Fibroblast of skin of back (primary cell): ENCODE measurements around the gene POLR1B.
A peak's percentile ranks its signal among the peaks of the same experiment; 100 is the strongest.
"Not testable (repeated sequence)": the region's sequence is repeated elsewhere in the genome, so short reads cannot be mapped to it uniquely, and the experiment has no call there.

Source experiments
- DNase-seq: peaks from one replicate; pipeline ENCODE4 v3.0.0-alpha.2; 2013

POLR1B gene

GRCh38 chr2:112600634-112601033, 58.4 kb downstream of the POLR1B start:
- DNase-seq: peak; percentile 24

GRCh38 chr2:112601754-112602153, 59.5 kb downstream of the POLR1B start:
- no peak for DNase-seq

GRCh38 chr2:112602917-112603316, 60.7 kb downstream of the POLR1B start:
- no peak for DNase-seq

- DNase-seq: no peak
Observed at GRCh38 chr2:112603731-112604130, 61.5 kb downstream of the POLR1B start.

- no peak for DNase-seq
Observed at GRCh38 chr2:112604952-112605351, 62.7 kb downstream of the POLR1B start.

- no peak for DNase-seq
Observed at GRCh38 chr2:112605926-112606325, 63.7 kb downstream of the POLR1B start.

- DNase-seq: no peak
Observed at GRCh38 chr2:112606547-112606946, 64.3 kb downstream of the POLR1B start.

- no peak for DNase-seq
Observed at GRCh38 chr2:112607680-112608438, 65.6 kb downstream of the POLR1B start.

- DNase-seq: not testable (repeated sequence)
Observed at GRCh38 chr2:112609320-112609719, 67.1 kb downstream of the POLR1B start.

- not testable (repeated sequence) for DNase-seq
Observed at GRCh38 chr2:112612283-112612682, 70.0 kb downstream of the POLR1B start.

GRCh38 chr2:112614201-112614840, 72.1 kb downstream of the POLR1B start:
- DNase-seq: no peak

GRCh38 chr2:112615051-112615450, 72.8 kb downstream of the POLR1B start:
- no peak for DNase-seq

GRCh38 chr2:112615798-112616197, 73.5 kb downstream of the POLR1B start:
- DNase-seq: not testable (repeated sequence)

GRCh38 chr2:112618383-112618782, 76.1 kb downstream of the POLR1B start:
- DNase-seq: no peak

GRCh38 chr2:112621790-112622527, 79.7 kb downstream of the POLR1B start:
- peak; percentile 57 for DNase-seq

- DNase-seq: peak; percentile 79
Observed at GRCh38 chr2:112622528-112622849, 80.2 kb downstream of the POLR1B start.

GRCh38 chr2:112623913-112624777, 81.9 kb downstream of the POLR1B start:
- DNase-seq: peak; percentile 82

GRCh38 chr2:112625474-112626114, 83.3 kb downstream of the POLR1B start:
- no peak for DNase-seq

- DNase-seq: peak; percentile 74
Observed at GRCh38 chr2:112626604-112627059, 84.4 kb downstream of the POLR1B start.
